ENCODE results near the gene SYNDIG1. TPM values are rescaled to one million over a fixed set of nuclear protein-coding genes. Genes with fewer than 3 reads are reported as not detected.

Gene SYNDIG1
- total RNA-seq, 1 donor from 2014 or later, result 5.7 TPM

DNA sequence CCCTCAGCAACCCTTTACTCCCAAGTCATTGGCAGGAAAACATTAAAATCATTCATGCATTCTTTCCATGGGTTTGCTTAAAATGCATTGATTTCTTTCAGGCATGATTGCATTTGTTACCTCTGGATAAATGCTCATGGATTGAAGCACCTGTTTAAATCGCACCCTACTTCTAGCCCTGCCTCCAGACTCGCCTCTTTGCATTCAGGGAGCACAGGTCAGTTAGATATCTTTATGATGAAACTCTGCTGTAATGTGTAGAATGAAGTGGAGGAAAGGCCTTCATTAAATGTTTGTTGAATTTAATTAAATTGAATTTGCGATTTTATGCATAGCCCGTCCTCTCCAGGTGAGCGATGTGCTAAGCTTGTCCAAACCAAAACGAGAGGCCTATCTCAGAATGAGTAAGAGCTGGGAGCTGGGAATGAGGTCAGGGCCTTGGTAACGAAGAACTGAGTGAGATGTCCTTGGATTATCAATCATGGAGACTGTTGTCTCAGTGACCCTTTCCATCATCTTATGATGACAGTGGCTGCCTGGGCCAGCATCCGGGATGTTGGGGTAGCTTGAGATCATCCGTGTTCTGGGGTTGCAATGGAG is 210.1 kb downstream of the SYNDIG1 start:
- Histone ChIP-seq H3K27me3 (ENCODE audit: insufficient read depth, low read length) (no peaks in the 10 kb centered on the region), H3K27ac (ENCODE audit: low read depth, low read length) (no peak overlapping the region), H3K79me2 (ENCODE audit: insufficient read depth, low read length) (no peaks in the 10 kb centered on the region), H3K4me3 (ENCODE audit: insufficient read depth, low read depth, low read length) (no peak overlapping the region), H3K4me2 (ENCODE audit: low read length) (no peak overlapping the region), H4K20me1 (ENCODE audit: insufficient read depth, low read length) (no peaks in the 10 kb centered on the region), H3K9me3 (ENCODE audit: insufficient read depth, low read depth, low read length) (no peaks in the 10 kb centered on the region), H3K4me1 (ENCODE audit: insufficient read depth, low read length) (peaks cover 6% of the 10 kb centered on the region), H3K9ac (ENCODE audit: low read length) (no peak overlapping the region), H2AFZ (ENCODE audit: low read depth, low read length) (no peak overlapping the region), H3K36me3 (ENCODE audit: insufficient read depth, low read length) (no peaks in the 10 kb centered on the region)
- FAIRE-seq (no peak), DNase-seq (ENCODE audit: low read depth) (no peak)
- no peaks in the 10 kb centered on the region for H3K9me3 Mint-ChIP-seq (ENCODE audit: unreplicated experiment)
- no peak overlapping the region for H3K4me3 Mint-ChIP-seq (ENCODE audit: unreplicated experiment)
- peaks cover 15% of the 10 kb centered on the region for H3K4me1 Mint-ChIP-seq (ENCODE audit: low read depth, unreplicated experiment)
- no peak overlapping the region for H3K27ac Mint-ChIP-seq (ENCODE audit: unreplicated experiment)
- no peak for TF ChIP-seq EZH2 (IDR thresholded peaks at IDR 0.05; ENCODE audit: insufficient read depth, low read length)
- TF ChIP-seq, protein P1, sequence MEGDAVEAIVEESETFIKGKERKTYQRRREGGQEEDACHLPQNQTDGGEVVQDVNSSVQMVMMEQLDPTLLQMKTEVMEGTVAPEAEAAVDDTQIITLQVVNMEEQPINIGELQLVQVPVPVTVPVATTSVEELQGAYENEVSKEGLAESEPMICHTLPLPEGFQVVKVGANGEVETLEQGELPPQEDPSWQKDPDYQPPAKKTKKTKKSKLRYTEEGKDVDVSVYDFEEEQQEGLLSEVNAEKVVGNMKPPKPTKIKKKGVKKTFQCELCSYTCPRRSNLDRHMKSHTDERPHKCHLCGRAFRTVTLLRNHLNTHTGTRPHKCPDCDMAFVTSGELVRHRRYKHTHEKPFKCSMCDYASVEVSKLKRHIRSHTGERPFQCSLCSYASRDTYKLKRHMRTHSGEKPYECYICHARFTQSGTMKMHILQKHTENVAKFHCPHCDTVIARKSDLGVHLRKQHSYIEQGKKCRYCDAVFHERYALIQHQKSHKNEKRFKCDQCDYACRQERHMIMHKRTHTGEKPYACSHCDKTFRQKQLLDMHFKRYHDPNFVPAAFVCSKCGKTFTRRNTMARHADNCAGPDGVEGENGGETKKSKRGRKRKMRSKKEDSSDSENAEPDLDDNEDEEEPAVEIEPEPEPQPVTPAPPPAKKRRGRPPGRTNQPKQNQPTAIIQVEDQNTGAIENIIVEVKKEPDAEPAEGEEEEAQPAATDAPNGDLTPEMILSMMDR (IDR thresholded peaks at IDR 0.05; ENCODE audit: insufficient read depth, low read depth, low read length), result no peak
- H3K27me3 Mint-ChIP-seq (ENCODE audit: low read depth, unreplicated experiment), result peaks cover 13% of the 10 kb centered on the region
- peaks cover 3% of the 10 kb centered on the region for H3K36me3 Mint-ChIP-seq (ENCODE audit: low read depth, unreplicated experiment)

DNA sequence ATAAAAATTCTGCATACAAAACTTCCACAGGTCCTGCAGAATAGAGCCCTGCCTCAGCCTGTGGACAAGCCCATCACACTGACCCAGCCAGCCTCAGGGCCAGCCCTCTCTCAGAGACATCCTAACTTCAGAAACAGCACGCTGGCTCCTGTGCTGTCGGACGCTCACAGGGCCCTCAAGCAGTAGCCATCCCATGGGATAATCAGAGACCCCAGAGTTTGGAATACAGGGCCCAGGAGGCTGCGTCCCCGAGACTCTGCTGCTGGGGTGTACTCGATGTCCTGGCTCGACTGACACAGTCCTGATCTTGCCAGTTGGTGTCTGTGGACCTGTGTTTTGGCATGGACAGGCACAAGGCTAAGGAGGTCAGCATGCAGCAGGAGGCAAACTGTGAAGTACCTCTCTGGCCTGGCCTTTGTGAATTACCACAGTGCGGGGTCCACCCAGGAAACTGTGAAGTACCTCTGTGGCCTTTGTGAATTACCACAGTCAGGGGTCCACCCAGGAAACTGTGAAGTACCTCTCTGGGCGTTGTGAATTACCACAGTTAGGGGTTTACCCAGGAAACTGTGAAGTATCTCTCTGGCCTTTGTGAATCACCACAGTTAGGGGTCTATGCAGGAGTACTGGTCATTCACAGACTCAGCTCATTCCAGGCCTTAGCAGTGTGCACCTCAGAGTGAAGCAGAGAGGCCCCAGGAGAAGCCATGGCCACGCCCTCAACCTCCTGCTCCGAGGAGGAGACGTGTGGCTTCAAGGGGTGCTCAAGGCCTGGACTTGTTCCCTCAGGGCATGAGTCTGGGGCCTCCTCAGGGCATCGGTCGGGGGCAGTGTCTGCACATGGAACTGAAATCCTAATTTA is 212.4 kb downstream of the SYNDIG1 start:
- Histone ChIP-seq H4K20me1 (ENCODE audit: insufficient read depth, low read length) (no peaks in the 10 kb centered on the region), H3K4me3 (ENCODE audit: insufficient read depth, low read depth, low read length) (no peak overlapping the region), H3K27ac (ENCODE audit: low read depth, low read length) (no peak overlapping the region), H3K27me3 (ENCODE audit: insufficient read depth, low read length) (no peaks in the 10 kb centered on the region), H2AFZ (ENCODE audit: low read depth, low read length) (no peak overlapping the region), H3K79me2 (ENCODE audit: insufficient read depth, low read length) (no peaks in the 10 kb centered on the region), H3K4me1 (ENCODE audit: insufficient read depth, low read length) (peaks cover 6% of the 10 kb centered on the region), H3K4me2 (ENCODE audit: low read length) (no peak overlapping the region), H3K9ac (ENCODE audit: low read length) (no peak overlapping the region), H3K36me3 (ENCODE audit: insufficient read depth, low read length) (no peaks in the 10 kb centered on the region), H3K9me3 (ENCODE audit: insufficient read depth, low read depth, low read length) (no peaks in the 10 kb centered on the region)
- DNase-seq (ENCODE audit: low read depth), result no peak
- H3K27me3 Mint-ChIP-seq (ENCODE audit: low read depth, unreplicated experiment), result peaks cover 16% of the 10 kb centered on the region
- peaks cover 12% of the 10 kb centered on the region for H3K4me1 Mint-ChIP-seq (ENCODE audit: low read depth, unreplicated experiment)
- no peak overlapping the region for H3K27ac Mint-ChIP-seq (ENCODE audit: unreplicated experiment)
- TF ChIP-seq, protein P1 (IDR thresholded peaks at IDR 0.05; ENCODE audit: insufficient read depth, low read depth, low read length), result no peak
- no peak for TF ChIP-seq EZH2 (IDR thresholded peaks at IDR 0.05; ENCODE audit: insufficient read depth, low read length)
- H3K4me3 Mint-ChIP-seq (ENCODE audit: unreplicated experiment), result no peak overlapping the region
- H3K9me3 Mint-ChIP-seq (ENCODE audit: unreplicated experiment), result no peaks in the 10 kb centered on the region
- peaks cover 2% of the 10 kb centered on the region for H3K36me3 Mint-ChIP-seq (ENCODE audit: low read depth, unreplicated experiment)
- FAIRE-seq, result no peak

Data from astrocyte (in vitro differentiated cells and primary cell).